Measurements from ENCODE around the gene CGRRF1. TPM values are rescaled to one million over a fixed set of nuclear protein-coding genes. Genes with fewer than 3 reads are reported as not detected.
A peak's percentile ranks its signal among the peaks of the same experiment; 100 is the strongest.

The CGRRF1 gene
- total and polyA plus RNA-seq, 9 of the 15 experiments (the other 6 are each of a cell fraction or from before 2014, with no cell fraction given), result 2.8 to 15.8 (median 4.6) TPM

- Histone ChIP-seq H3K36me3 (ENCODE audit: control insufficient read depth, insufficient read depth, low read length) (peaks cover 22% of the 10 kb centered on the region; the same call in 2 of the 3 replicates), H3K27me3 (ENCODE audit: control insufficient read depth in 2 of 2, insufficient read depth in 2 of 2, low read length in 2 of 2) (no peaks in the 10 kb centered on the region), H3K27ac (ENCODE audit: extremely low read depth, low read depth, low read length) (peak within 1 kb of the TSS; percentile 81), H3K9me1 (ENCODE audit: control insufficient read depth, insufficient read depth, low read length) (no peaks in the 10 kb centered on the region), H3K9me3 (replicated peaks; ENCODE audit: control insufficient read depth, insufficient read depth, low read depth, low read length) (peaks cover 2% of the 10 kb centered on the region; the same call in 1 of the 2 replicates), H3K9ac (ENCODE audit: insufficient read depth in 1 of 2, low read depth in 2 of 2, low read length in 2 of 2) (peak within 1 kb of the TSS; percentile 73 to 91), H3K4me3 (peak within 1 kb of the TSS; percentile 69), H3K4me1 (replicated peaks in 1 of 2; ENCODE audit: control insufficient read depth in 2 of 2, insufficient read depth in 2 of 2, low read length in 2 of 2) (peaks cover 12 to 39% of the 10 kb centered on the region in 2 experiments; a peak in 4 of 5 replicates), H3K79me2 (ENCODE audit: control insufficient read depth, insufficient read depth, low read length) (peaks cover 29% of the 10 kb centered on the region), H4K20me1 (replicated peaks; ENCODE audit: control insufficient read depth, insufficient read depth, low read length) (no peaks in the 10 kb centered on the region), H3K4me2 (ENCODE audit: insufficient read depth, low read length) (peak within 1 kb of the TSS; percentile 79), H2AFZ (ENCODE audit: low read depth, low read length) (peak within 1 kb of the TSS; percentile 76)
- ATAC-seq (peak; percentile 66), FAIRE-seq (peak; percentile 58), DNase-seq (ENCODE audit: extremely low read depth in 1 of 4, low spot score in 3 of 4) (peak; percentile 37 to 86 (median 58))
- ChIA-PET CTCF (ENCODE audit: low intra/inter-chr PET ratio) (interaction anchor here (4.2 kb wide), 1 partner anchor 207 kb away, joined by 52 read pairs; no protein-coding TSS in a partner anchor), POLR2A (interaction anchor here (0.7 to 1.7 kb wide), 7 partner anchors 10 to 227 kb away, joined by 3 to 8 read pairs (median 4); no protein-coding TSS in a partner anchor)
- in situ Hi-C loops (cut with MboI) (loop anchor here (5.0 kb wide), 1 partner anchor 206 kb away; no protein-coding TSS in a partner anchor), intact Hi-C loops (cut with micrococcal nuclease) (no loop called here)
- BruUV-seq (replicated peaks), result no TSS peak
- 2% methylated on average over 24 of the region's 91 CpGs for WGBS (ENCODE audit: insufficient coverage, low coverage, missing lambda C conversion rate)
- TF ChIP-seq POLR2G (IDR thresholded peaks at IDR 0.05; ENCODE audit: low read depth, low read length) (peak; percentile 72), TFAP4 (CRISPR knock-in tag; IDR thresholded peaks at IDR 0.05; ENCODE audit: borderline replicate concordance) (no peak), ZFP30 (CRISPR knock-in tag; IDR thresholded peaks at IDR 0.05; ENCODE audit: borderline replicate concordance) (no peak), RBFOX2 (IDR thresholded peaks at IDR 0.05; ENCODE audit: low read depth, low read length) (peak; percentile 77), NCOA6 (IDR thresholded peaks at IDR 0.05) (0 out of 2 replicates have a peak, but pooled peaks have one; percentile 29), POLR2A (conservative IDR thresholded peaks at IDR 0.05) (peak; percentile 54; the same call in 1 of the 2 replicates), ZNF76 (CRISPR knock-in tag; IDR thresholded peaks at IDR 0.05; ENCODE audit: borderline replicate concordance) (no peak), CTBP1 (IDR thresholded peaks at IDR 0.05; ENCODE audit: borderline replicate concordance) (peak; percentile 78), ZNF766 (CRISPR knock-in tag; conservative IDR thresholded peaks at IDR 0.05) (peak; percentile 51), CCNT2 (IDR thresholded peaks at IDR 0.05; ENCODE audit: borderline replicate concordance, extremely low read depth, insufficient read length, low read depth, low read length) (peak; percentile 20), L3MBTL2 (IDR thresholded peaks at IDR 0.05) (0 out of 2 replicates have a peak, but pooled peaks have one; percentile 21), UBTF (IDR thresholded peaks at IDR 0.05; ENCODE audit: borderline replicate concordance in 1 of 2, low read depth in 2 of 2, low read length in 2 of 2) (peak in 1 of 2 experiments; percentile 67; a peak in 1 of 4 replicates), ATF2 (CRISPR knock-in tag; IDR thresholded peaks at IDR 0.05) (0 out of 2 replicates have a peak, but pooled peaks have one; percentile 19), PCBP1 (IDR thresholded peaks at IDR 0.05; ENCODE audit: low read depth, low read length, poor library complexity, severe bottlenecking) (peak; percentile 8), ZC3H4 (CRISPR knock-in tag; IDR thresholded peaks at IDR 0.05; ENCODE audit: borderline replicate concordance) (0 out of 2 replicates have a peak, but pooled peaks have one; percentile 19), SMAD4 (CRISPR knock-in tag; conservative IDR thresholded peaks at IDR 0.05) (0 out of 2 replicates have a peak, but pooled peaks have one; percentile 19)
Observed at GRCh38 chr14:54566410-54567223, 56.9 kb downstream of the CGRRF1 start, which contains the start of gene SAMD4A. SAMD4A (plus strand) TSS chr14:54567128; CDS start chr14:54567917, 789 bp downstream.

Data from K562 (cell line).